ENCODE data around the gene ARHGAP8.
"Not testable (repeated sequence)": the region's sequence is repeated elsewhere in the genome, so short reads cannot be mapped to it uniquely, and the experiment has no call there.

ARHGAP8 gene

GRCh38 chr22:44726439-44726838, 25.9 kb upstream of the ARHGAP8 start:
- DNase-seq, result no peak

- DNase-seq, result no peak
These were observed 25.2 kb upstream of the ARHGAP8 start for GRCh38 chr22:44727148-44727547.

DNA sequence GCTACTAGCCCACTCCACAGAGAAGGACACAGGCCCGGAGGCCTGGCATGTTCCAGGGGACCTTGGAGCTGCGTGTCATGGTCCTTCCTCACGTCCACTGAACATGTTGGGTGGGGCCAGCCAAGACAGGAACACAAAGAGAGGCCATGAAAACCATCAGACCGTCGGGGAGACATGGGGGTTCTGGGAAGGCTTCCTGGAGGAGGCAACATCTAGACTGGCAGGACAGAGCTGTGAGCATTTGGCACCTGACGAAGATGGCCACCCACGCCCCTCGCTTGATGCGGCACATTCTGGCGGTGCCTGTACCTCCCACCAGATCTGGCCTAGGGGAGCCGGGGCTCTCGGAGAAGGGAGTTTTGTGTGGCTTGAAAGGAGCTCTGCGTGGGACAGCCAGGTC, 24.7 kb upstream of the ARHGAP8 start:
- DNase-seq, result no peak

DNA sequence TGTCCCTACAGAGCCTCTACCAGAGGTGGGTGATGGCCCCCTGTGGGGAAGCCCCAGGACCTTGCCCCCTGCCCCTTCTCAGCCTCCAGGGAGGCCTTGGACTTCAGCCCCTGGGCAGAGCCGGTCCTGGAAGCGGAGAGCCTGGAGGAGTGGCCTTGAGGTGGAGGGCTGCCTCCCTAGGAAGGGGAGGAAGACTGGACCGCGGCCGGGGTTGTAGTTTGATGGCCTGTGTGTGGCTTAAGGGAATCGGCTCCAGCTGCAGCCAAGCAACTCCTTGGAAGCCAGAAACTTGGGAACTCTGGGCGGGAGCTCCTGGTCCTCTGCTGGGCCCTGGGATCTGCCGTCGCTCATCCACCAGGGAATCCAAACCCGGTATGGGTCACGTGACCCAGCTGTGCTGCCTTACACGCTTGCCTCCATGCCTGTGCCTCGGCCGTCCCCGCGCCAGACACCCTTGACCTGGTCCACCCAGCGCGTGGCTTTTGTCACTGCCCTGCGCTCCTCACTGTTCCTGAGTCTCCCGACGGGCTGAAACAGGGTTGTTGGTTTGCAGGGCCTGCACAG, 23.5 kb upstream of the ARHGAP8 start:
- no peak for DNase-seq

- no peak for DNase-seq
These were observed 22.9 kb upstream of the ARHGAP8 start for GRCh38 chr22:44729391-44730021.

DNA sequence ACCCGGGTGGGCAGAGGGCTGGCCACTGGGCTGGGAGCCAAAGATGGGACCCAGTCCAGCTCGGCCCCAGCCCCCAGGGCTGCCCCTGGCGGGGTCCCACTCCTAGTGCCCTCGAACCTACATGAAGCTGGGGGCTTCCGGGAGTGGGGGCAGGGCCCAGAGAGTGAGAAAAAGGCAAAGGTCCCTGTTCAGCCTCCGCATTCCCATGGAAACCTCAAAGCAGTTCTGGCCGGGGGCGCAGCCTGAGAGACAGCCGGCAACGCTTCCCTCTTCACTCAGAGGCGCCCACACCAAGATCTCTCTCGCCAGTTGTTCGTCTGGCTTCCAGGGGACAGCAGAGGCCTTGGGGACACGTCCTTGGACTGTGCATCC, 22.4 kb upstream of the ARHGAP8 start:
- DNase-seq, result no peak

DNA sequence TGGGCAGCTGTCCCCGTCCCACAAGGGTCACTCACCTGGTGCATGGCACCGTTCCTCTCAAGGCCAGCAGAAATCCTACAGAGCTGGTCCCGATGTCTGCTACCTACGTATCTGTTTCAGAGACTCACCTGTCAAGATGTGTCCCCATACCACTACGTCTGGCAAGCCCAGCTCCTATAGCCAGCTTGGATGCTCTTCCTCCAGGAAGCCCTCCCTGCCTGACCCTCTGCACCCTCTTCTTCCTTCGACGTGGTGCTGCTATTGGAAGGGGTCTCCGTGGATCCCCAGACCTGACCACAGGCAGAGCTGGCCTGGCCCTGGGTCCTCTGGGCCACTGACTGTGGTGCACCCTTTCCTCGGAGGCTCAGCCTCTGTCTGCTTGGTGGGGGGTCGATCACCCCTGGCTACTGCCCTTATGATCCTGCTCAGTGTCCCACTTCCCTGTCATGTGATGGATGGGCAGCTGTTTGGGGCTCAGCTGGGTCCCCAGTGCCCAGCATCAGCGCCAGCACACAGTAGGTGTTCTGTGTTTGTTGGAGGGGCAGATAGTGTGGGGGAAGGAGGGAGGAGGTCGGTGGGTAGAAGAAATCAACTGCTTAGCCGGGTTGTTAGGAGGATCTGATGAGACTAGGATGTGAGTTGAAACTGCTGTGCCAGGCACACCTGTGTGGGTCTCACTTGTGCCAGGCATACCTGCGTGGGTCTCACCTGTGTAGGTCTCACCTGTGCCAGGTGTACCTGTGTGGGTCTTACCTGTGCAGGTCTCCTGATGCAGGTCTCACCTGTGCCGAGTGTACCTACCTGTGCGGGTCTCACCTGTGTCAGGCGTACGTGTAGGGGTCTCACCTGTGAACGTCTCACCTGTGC, 21.7 kb upstream of the ARHGAP8 start:
- no peak for DNase-seq

DNA sequence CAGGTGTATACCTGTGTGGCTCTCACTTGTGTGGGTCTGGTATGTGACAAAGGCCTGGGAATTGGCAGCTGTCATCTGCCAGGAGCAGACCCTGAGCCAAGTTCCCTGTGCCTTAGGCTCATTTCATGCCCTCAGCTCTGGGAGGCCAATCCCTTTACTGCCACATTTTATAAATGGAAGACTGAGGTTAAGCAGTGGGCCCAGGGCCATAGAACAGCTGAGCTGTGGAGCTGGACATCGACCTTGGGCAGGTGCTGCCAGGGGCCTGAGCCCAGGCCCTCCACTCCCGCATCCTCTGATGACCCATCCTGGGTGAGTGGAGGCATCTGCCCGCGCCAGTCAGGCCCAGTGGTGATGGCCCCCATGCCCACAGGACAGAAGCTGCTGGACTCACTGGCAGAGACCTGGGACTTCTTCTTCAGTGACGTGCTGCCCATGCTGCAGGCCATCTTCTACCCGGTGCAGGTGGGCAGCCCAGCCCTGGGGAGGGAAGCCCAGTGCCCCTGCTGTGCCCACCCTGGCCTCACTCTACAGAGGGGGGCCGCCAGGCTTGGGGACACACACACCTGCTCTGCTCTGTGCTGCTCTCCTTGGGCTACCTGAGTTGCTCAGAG, 20.9 kb upstream of the ARHGAP8 start:
- DNase-seq, result no peak

DNA sequence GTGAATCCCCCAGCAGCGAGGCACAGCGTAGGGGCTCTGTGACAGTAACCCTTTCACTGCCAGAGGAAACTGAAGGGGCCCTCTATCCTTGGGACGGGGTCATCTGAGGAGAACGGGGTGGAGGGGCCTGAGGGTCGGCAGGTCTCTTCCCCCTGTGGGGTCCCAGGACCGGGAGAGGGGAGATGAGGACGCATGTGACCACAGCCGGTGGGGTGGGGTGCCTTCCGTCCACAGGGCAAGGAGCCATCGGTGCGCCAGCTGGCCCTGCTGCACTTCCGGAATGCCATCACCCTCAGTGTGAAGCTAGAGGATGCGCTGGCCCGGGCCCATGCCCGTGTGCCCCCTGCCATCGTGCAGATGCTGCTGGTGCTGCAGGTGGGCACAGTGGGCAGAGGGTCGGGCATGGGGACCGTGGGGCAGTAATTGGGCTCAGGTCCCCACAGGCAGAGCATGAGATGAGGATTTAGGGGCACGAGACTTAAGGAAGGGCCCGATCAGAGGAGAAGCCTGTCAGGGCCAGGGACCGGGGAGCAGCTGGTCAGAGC, 20.3 kb upstream of the ARHGAP8 start:
- DNase-seq, result no peak

DNA sequence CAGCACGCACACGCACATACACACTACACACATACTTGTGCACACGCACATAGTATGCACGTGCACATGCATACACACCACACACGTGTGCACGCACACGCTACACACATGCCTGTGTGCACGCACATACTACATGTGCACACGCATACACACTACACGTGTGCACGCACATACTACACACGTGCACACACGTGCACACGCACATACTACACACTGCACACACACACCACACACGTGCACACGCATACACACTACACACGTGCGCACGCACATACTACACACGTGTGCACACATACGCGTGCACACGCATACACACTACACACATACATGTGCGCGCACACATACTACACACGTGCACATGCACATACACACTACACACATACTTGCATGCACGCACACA, 19.7 kb upstream of the ARHGAP8 start:
- DNase-seq, result no peak

DNA sequence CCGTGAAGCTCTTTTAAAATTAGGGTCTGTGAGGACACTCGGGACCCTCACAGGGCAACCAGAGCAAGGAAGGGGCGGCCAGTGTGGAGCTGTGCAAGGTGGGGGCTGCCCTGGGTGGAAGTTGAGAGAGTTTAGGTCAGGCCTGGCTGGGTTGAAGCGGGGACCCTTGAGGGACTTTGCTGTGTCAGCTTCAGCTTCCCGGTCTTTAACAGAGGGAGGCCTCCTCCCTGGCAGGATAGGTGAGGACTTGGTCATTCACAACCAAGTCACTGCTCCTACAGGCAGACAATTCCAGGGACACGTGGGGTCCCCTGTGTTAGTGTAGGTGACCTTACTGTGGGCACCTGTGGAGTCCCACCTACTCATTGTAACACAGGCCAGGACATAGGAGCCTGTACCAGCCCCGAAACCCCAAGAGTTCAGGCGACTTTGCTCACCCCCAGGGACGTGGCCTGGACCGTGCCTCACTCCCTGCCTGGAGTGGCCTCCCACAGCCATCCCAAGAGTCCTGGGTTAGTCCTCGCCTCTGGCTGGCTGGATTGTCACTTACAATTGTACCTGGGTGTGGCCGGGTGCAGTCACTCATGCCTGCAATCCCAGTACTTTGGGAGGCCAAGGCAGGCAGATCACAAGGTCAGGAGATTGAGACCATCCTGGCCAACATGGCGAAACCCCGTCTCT, 18.8 kb upstream of the ARHGAP8 start:
- DNase-seq, result no peak

GRCh38 chr22:44734278-44734677, 18.1 kb upstream of the ARHGAP8 start:
- no peak for DNase-seq

DNA sequence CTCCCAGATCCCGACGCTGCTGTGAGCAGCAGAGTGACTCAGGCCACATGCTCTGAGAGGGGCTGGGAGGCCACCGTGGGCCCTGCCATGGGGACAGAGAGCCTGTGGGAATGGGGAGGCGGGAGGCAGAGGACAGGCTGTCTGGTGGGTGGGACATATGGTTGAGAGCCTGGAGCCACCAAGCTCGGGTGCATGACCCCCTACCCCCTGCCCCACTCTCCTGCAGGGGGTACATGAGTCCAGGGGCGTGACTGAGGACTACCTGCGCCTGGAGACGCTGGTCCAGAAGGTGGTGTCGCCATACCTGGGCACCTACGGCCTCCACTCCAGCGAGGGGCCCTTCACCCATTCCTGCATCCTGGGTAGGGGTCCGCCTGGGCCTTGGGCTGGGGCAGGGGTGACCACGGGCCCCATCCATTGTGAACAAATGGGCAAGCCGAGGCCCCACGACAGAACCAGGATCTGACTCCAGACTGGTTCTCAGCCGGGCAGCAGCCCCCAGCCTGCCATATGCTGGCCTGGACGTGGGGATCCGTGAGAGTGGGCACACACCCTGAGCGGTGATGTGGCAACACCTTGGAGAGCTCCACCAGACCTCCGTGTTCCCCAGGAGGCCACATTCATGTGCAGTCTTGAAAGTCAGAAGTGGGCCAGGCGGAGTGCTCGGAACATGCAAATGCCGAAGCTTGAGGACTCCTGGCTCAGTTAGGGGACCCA, 17.4 kb upstream of the ARHGAP8 start:
- DNase-seq, result no peak

- peak; percentile 52 for DNase-seq
These were observed 16.6 kb upstream of the ARHGAP8 start for GRCh38 chr22:44735518-44736428.

DNA sequence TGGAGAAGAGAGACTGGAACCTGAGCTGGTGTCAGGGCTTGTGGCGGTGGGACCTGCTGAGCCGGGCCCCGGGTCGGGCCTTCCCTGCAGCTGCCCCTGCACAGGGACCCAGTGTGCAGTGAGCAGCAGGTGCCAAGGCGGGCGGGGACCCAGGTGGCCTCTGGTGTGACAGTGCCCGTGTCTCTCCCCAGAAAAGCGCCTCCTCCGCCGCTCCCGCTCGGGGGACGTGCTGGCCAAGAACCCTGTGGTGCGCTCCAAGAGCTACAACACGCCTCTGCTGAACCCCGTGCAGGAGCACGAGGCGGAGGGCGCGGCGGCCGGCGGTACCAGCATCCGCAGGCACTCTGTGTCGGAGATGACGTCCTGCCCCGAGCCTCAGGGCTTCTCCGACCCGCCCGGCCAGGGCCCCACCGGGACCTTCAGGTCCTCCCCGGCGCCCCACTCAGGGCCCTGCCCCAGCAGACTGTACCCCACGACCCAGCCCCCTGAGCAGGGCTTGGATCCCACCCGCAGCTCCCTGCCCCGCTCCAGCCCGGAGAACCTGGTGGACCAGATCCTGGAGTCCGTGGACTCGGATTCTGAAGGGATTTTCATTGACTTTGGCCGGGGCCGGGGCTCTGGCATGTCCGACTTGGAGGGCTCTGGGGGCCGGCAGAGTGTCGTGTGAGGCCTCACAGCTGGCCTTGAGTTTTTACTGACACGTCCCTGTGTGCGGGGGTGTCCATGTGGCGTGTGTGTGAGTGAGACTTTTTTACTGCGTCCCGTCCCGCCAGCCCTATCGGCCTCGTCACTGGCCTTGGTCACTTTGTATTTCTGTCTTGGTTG, 15.6 kb upstream of the ARHGAP8 start:
- no peak for DNase-seq

- DNase-seq, result no peak
These were observed 14.7 kb upstream of the ARHGAP8 start for GRCh38 chr22:44737406-44738346.

DNA sequence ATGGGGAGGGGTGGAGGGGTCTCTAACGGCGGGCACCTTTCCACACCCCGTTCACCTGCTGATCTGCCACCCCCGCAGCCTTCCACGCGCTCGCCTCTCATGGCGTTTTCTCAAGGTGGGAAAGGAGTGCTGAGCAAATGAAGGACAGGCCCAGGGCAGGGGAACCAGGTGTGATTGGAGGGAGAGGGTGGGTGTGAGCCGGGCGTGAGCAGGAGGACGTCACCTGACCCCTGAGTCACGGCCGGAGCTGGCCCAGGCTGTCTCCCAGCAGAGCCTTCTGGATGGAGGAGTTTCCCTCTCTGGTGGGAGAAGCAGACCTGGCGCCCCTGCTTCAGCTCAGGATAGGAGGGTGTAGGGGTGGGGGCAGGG, 14.0 kb upstream of the ARHGAP8 start:
- no peak for DNase-seq

GRCh38 chr22:44739024-44739423, 13.4 kb upstream of the ARHGAP8 start:
- no peak for DNase-seq

DNA sequence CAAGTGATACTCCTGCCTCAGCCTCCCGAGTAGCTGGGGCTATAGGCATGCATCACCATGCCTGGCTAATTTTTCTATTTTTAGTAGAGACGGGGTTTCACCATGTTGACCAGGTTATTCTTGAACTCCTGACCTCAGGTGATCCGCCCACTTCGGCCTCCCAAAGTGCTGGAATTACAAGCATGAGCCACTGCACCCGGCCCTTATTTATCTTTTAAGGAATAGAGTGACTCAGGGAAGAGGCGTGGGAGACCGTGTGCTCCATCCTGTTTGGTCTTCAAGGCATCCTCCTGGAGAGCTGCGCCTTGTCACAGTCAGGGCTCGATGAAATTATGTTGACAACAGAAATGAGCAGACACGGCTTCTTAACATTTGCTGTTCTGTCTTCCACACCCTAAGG, 12.7 kb upstream of the ARHGAP8 start:
- DNase-seq, result not testable (repeated sequence)
